HG02678 (cell line): ENCODE measurements around the gene ADARB1.

Source experiments
- ATAC-seq: cut with Tn5 transposase; IDR thresholded peaks from one replicate; pipeline ENCODE4 v1.9.1; 2021; ENCODE audit warnings: mild to moderate bottlenecking, moderate library complexity; ENCODE audit not compliant: unreplicated experiment

ADARB1 gene

DNA sequence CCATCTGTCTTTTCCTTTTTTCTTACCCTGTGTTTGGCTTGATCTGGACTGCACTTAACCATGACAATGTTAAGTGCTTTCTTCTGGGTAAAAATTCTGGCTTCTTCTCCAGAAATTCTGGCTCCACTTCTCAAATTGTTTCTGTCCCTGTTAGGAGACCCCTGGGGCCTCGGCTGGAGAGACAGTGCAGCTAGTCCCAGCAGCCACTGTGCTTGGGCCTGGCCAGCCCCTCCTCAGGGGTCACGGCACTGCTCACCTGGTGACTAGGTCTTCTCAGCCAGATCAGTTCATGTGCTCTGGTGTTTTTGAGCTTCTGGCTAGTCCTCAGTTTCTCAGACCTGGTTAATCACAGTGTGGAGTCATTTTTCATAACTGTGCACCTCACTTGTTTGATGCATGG lies 72.4 kb downstream of the ADARB1 start:
- no peak for ATAC-seq

DNA sequence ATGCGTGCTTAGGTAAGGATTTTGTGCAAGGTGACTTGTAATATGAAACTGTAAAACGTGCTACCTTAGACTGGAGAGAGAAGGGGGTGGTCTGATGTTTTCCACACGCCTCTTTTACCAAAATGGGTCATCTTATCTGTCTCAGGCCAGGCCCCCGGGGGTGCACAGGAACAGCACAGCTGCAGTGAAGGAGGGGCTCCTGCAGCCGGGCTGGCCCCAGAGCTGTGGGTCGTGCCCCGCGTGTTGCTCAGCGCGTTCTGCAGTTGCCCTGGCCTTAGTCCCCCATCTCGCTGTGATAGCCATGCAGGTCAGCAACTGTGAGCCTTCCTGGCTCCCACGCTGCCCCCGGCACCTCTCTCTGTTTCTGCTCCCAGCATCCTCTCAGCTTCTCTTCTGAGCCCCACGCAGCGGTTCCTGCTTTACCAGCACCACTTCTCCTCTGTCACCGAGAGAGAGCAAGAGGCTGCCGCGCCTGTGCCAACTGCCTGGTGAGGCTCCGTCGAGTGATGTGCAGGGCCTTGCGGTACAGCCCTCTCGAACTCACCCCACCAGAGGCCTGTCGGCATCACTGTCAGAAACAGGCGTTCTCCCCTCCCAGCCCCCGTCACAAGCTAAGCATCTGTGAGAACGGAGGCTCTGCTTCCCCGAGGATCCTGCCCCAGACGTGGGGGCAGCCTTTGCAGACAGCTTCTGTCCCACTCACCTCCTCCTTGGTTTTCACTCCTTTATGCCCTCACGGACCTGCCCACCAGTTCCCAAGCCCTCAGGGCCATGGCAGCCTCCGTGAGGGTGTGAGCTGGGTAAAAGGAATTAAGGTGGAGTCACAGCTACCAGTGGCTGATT lies 73.3 kb downstream of the ADARB1 start:
- ATAC-seq: no peak

DNA sequence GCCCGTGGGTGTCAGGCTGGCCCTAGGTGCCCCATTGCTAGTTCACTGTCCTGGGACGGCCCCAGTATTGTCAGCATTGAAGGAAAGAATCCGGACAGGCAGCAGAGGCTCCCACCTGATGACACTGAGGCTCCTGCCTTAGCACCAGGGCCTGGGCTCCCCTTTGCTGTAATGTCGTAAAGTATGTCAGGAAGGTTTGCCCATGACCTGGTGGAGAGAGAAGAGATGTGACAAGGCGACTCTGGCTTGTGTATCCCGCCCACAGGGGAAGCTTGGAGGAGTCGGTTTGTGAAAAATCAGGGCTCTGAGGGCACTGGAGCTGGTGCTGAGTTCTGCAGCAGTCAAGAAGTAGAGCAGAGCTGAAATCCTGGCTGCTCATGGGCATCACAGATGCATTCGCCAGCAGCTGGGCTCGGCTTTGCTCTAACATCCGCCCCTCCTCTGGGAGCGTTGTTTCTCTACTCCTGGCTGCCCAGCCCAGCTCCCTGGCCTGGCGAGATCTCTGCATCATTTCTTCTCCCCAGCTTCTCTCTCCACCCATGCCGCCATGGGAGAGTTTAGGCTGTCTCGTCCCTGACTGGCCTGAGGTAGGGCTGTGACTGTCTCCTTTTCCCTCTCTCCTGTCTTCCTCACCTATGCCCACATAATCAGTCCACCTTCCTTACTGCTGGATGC lies 74.1 kb downstream of the ADARB1 start:
- ATAC-seq: no peak

DNA sequence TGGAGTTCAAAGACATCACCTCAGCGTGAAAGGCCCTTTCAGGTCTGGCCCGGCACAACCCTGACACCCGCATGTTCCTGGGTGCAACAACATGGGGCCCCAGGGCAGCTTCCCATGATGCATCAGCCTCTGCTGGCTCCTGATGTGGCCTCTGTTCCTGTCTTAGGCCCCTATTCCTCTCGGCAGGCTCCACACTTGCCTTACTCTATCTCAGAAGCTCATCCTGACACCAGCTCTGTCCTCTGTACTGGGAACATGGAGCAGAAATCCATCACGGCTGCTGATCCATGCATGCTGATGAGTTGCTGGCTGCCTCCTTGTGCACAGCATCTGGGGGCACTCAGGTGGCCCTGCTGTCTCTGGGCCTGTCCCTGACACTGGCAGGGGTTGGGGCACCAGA lies 74.6 kb downstream of the ADARB1 start:
- ATAC-seq: no peak

GRCh38 chr21:45150638-45151131 lies 76.3 kb downstream of the ADARB1 start:
- ATAC-seq: no peak

- ATAC-seq: no peak
Observed at GRCh38 chr21:45151445-45152160, 77.2 kb downstream of the ADARB1 start.

DNA sequence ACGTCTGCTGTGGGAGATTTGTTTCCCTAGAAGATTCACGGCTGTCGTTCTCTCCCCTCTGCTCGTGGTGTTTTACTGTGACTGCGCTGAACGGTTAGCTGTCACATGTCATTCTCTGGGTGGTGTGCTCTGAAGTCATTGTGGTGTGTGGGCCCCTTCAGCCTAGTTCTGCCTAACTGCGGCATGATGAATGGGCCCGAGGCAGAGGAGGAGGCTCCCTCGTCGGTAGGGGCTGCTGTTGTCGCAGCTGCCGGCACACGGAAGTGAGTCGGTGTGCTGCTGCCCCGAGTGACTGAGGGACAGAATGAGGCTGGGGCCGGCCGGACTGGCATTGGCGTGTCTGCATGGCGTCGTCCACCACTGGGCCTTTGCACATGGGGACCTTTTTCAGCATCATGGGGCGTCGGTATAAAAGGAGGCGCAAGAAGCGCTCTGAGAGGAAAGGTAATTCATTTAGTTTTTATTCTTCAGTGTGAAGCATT lies 77.9 kb downstream of the ADARB1 start:
- ATAC-seq: no peak

- ATAC-seq: no peak
Observed at GRCh38 chr21:45153358-45154318, 79.3 kb downstream of the ADARB1 start.

GRCh38 chr21:45154511-45155508 lies 80.4 kb downstream of the ADARB1 start:
- no peak for ATAC-seq

GRCh38 chr21:45155910-45156309 lies 81.5 kb downstream of the ADARB1 start:
- no peak for ATAC-seq

GRCh38 chr21:45156459-45156858 lies 82.1 kb downstream of the ADARB1 start:
- no peak for ATAC-seq

DNA sequence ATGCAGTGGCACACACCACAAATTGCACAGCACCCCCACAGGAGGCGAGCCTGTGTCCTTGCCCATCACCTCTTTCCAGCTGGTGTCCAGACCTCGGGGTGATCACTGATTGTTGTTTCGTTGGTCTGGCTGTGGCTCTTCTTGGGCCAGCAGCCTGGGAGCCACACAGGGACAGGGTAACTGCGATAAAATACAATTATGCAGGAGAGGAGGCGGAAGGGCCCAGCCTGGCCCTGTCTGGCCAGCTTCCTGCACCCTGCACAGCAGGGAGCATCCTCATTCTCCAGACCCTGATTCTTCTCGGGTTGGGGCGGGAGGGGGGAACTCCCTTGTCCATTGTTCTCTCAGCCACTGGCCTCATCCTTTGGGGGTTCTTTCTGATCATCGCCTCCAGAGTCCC lies 83.6 kb downstream of the ADARB1 start:
- no peak for ATAC-seq

DNA sequence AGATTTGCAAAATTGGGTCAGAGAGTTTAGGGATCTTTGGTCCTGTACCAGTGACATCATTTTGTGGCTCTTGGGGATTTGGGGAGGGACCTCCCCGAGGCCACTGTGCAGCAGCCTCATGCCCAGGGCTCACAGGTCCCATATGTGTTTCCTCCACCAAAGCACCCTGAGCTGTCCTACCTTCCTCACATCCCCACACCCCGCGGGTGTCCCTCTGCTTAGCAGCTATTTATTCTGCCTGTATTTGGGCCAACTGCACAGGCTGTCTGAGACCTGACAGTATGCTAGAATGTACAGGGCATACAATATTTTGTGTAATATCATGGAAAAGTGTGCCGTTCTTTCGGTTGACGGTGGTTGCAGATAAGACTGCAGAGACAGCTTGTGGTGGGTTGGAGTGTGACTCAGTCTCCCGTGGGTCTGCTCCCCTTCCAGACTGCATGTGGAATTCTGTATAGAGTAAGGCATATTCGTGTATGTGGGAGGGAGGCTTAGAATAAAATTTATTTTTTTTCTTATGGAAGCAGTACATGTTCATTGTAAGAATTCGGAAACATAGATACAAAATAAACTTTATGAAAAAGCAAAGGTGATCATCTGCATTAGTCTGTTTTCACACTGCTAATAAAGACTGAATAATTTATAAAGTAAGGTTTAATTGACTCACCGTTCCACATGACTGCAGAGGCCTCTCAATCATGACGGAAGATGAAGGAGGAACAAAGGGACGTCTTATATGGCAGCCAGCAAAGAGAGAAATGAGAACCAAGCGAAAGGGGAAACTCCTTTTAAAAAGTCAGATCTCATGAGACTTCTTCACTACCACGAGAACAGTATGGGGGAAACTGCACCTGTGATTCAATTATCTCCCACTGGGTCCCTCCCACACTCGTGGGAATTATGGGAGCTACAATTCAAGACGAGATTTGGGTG lies 84.4 kb downstream of the ADARB1 start:
- no peak for ATAC-seq

GRCh38 chr21:45160198-45160597 lies 85.8 kb downstream of the ADARB1 start:
- no peak for ATAC-seq

DNA sequence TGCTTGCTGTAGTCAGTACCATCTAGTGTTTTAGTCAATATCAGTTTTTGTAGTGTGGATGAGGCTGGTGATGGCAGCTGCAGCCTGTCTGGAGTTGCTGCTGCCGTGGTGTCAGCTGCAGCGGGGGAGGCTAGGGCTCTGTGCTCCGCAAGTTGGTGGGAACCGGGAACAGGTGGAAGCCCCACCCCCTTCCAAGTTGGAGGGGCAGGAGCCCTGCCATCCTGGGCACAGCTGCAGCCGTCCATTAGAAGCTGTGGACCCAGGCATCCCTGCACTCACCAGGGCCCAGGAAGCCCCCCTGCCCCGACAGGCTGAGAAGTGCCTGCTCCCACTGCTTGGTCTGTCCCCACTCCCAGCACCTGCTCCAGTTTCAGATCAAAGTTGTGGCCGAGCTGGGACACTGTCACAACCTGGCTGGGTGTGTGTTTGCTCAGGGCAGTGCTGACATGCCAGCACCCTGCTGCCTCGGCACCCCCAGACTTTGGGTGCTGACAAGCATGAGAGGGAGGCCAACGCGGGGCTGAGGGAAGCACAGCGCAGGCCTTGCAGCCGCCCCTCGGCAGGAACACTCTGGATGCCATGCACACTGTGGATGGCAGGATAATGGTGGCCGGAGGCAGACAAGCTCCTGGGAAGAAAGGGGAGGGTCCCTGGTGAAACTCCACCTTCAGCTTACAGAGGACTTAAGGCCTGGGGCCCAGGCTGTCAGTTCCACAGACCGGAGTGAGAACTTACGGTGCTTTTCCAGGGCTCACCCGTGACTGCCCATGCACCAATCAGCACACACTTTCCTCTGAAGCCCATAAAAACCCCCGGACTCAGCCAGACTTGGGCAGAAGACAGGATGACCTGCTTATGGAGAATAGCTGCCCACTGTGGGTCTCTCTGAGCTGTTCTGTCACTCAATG lies 86.9 kb downstream of the ADARB1 start:
- no peak for ATAC-seq

GRCh38 chr21:45162115-45162514 lies 87.7 kb downstream of the ADARB1 start:
- no peak for ATAC-seq

- no peak for ATAC-seq
Observed at GRCh38 chr21:45162809-45163208, 88.4 kb downstream of the ADARB1 start.
